GM12892 (cell line): ENCODE data around the gene CBFA2T2.

Experiments
- POLR2A ChIP-seq: IDR thresholded peaks from 2 replicates; pipeline ENCODE4 v1.6.1; 2011; ENCODE audit warnings: low read depth, low read length, control low read depth
- POLR2AphosphoS5 ChIP-seq: IDR thresholded peaks from 2 replicates; pipeline ENCODE4 v1.6.1; 2011; ENCODE audit warnings: low read depth, low read length, control low read depth

- TF ChIP-seq POLR2AphosphoS5 (no peak), POLR2A (no peak)
These were observed 179.3 kb downstream of the CBFA2T2 start for GRCh38 chr20:33669224-33669623.
